Measurements from ENCODE around the gene SLC16A2. TPM values are rescaled to one million over a fixed set of nuclear protein-coding genes. Genes with fewer than 3 reads are reported as not detected.

The SLC16A2 gene
- polyA plus RNA-seq (2013, experiment 1 of 4) = 31.8 TPM
- 34.0 TPM for polyA plus RNA-seq (2013, experiment 2 of 4)
- 26.7 TPM for polyA plus RNA-seq (2013, experiment 3 of 4)
- polyA plus RNA-seq (2013, experiment 4 of 4) = 32.0 TPM

DNA sequence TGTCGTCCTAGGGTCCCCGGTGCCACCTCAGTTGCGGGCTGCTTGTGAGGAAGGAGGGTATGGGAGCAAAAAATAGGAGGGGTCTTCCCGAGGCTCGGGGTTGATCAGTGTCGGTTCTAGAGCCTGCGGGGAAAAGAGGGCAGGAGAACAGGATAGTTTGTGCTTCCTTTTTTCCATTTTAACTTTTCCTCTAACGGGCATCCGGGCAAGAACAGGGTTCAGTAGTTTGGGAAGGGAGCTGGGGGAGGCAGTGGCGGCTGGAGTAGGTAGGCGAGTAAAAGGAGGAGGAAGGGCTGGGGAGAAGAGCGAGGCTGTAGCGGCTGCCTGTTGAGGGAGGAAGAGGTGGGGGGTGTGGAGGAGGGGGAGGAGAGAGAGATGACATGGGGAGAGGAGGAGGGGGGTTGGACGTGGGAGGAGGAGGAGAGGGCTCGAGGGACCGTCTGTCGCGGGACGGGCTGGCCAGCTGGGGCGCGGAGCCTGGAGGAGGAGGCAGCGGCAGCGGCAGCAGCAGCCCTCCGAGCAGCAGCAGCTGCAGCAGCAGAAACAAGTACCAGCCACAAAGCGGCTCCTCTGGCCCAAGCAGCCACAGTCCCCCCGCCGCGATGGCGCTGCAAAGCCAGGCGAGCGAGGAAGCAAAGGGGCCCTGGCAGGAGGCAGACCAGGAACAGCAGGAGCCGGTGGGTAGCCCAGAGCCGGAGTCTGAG, at the start of gene SLC16A2:
TSS of gene SLC16A2 (plus strand) at position 458 of the 704 bp plus-strand sequence. CDS start at position 603, 145 bp downstream.
- Histone ChIP-seq H3K27ac (ENCODE audit: insufficient read depth, low read depth, low read length, poor library complexity, severe bottlenecking) (peak within 1 kb of the TSS; percentile 76), H3K4me1 (ENCODE audit: control insufficient read depth, insufficient read depth, low read length) (peaks cover 10% of the 10 kb centered on the region)
- 0 to 1% methylated on average over 33 of the region's 33 CpGs for WGBS, 2 experiments

DNA sequence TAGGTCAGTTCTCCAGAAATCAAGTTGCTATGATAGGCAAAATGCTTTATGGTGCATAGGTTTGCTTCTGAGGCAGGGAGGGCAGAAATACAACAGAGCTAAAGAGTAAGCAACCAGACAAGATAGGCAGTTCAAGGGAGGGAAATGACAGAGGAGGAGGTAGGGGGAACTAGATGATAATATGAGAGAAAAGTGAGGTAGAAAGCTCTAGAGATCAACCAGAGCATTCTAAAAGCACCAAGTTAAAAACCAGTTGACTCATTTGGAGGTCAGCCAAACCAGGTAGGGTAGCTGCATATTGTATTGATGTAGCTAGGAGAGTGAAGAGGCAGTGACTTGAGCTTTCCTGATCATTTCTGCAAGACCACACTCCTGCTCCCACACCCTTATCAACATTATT, 49.0 kb upstream of the SLC16A2 start:
- H3K36me3 ChIP-seq (ENCODE audit: control insufficient read depth, insufficient read depth, low read length) = no peaks in the 10 kb centered on the region
- H3K27ac ChIP-seq (ENCODE audit: insufficient read depth, low read depth, low read length, poor library complexity, severe bottlenecking) = no peak overlapping the region
- H3K9me3 ChIP-seq (ENCODE audit: control insufficient read depth, low read length) = no peaks in the 10 kb centered on the region
- H3K4me1 ChIP-seq (ENCODE audit: control insufficient read depth, insufficient read depth, low read length) = no peaks in the 10 kb centered on the region
- H3K27me3 ChIP-seq (ENCODE audit: control insufficient read depth, insufficient read depth, low read length, poor library complexity, severe bottlenecking) = no peaks in the 10 kb centered on the region
- H3K4me3 ChIP-seq (ENCODE audit: insufficient read depth, low read depth, low read length) = no peak overlapping the region

More for the DNA sequence above, at the start of gene SLC16A2:
- no peaks in the 10 kb centered on the region for H3K9me3 ChIP-seq (ENCODE audit: control insufficient read depth, low read length)
- H3K4me3 ChIP-seq (ENCODE audit: insufficient read depth, low read depth, low read length) = peak within 1 kb of the TSS; percentile 62
- no peaks in the 10 kb centered on the region for H3K36me3 ChIP-seq (ENCODE audit: control insufficient read depth, insufficient read depth, low read length)
- no peaks in the 10 kb centered on the region for H3K27me3 ChIP-seq (ENCODE audit: control insufficient read depth, insufficient read depth, low read length, poor library complexity, severe bottlenecking)

DNA sequence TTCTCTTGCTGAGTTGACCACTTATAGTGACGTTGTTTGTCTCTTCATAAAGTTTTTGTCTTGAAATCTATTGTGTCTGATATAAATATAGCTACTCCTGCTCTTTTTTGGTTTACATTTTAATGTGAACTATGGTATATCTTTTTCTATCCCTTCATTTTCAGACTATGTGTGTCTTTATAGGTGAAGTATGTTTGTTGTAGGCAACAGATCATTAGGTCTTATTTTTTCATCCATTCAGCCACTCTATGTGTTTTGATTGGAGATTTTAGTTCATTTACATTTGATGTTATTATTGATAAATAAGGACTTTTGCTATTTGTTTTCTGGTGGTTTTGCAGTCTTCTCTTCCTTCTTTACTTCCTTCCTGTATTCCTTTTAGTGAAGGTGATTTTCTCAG, 44.0 kb upstream of the SLC16A2 start:
- H3K27me3 ChIP-seq (ENCODE audit: control insufficient read depth, insufficient read depth, low read length, poor library complexity, severe bottlenecking) = no peaks in the 10 kb centered on the region
- H3K4me1 ChIP-seq (ENCODE audit: control insufficient read depth, insufficient read depth, low read length) = no peaks in the 10 kb centered on the region
- H3K4me3 ChIP-seq (ENCODE audit: insufficient read depth, low read depth, low read length) = no peak overlapping the region
- H3K36me3 ChIP-seq (ENCODE audit: control insufficient read depth, insufficient read depth, low read length) = no peaks in the 10 kb centered on the region
- no CpG with 5 or more reads among the region's 1 CpG for WGBS, 2 experiments
- no peak overlapping the region for H3K27ac ChIP-seq (ENCODE audit: insufficient read depth, low read depth, low read length, poor library complexity, severe bottlenecking)
- H3K9me3 ChIP-seq (ENCODE audit: control insufficient read depth, low read length) = no peaks in the 10 kb centered on the region

DNA sequence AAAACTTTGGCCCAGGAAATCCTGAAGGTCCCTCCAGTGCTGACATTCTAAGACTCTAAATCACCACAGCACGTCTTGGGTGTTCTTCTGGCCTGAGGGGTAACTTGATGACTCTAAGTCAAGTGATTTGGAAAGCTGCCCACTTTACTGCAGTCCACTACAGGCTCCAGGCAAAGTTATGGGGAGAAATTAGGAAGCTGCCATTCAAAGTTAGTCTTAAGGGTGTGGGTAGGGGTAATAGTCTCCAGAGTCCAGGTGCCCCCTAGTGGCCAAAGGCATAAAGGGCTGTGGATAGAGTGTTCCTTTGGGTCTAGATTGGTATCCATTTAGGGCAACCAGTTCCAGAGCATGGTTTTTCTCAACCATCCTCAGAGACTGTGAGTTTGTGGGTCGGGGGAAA, 38.7 kb upstream of the SLC16A2 start:
- no peak overlapping the region for H3K4me3 ChIP-seq (ENCODE audit: insufficient read depth, low read depth, low read length)
- H3K27me3 ChIP-seq (ENCODE audit: control insufficient read depth, insufficient read depth, low read length, poor library complexity, severe bottlenecking) = no peaks in the 10 kb centered on the region
- H3K36me3 ChIP-seq (ENCODE audit: control insufficient read depth, insufficient read depth, low read length) = no peaks in the 10 kb centered on the region
- no peaks in the 10 kb centered on the region for H3K4me1 ChIP-seq (ENCODE audit: control insufficient read depth, insufficient read depth, low read length)
- no peaks in the 10 kb centered on the region for H3K9me3 ChIP-seq (ENCODE audit: control insufficient read depth, low read length)
- H3K27ac ChIP-seq (ENCODE audit: insufficient read depth, low read depth, low read length, poor library complexity, severe bottlenecking) = no peak overlapping the region
- 19 to 50% methylated on average over 2 of the region's 2 CpGs for WGBS, 2 experiments

DNA sequence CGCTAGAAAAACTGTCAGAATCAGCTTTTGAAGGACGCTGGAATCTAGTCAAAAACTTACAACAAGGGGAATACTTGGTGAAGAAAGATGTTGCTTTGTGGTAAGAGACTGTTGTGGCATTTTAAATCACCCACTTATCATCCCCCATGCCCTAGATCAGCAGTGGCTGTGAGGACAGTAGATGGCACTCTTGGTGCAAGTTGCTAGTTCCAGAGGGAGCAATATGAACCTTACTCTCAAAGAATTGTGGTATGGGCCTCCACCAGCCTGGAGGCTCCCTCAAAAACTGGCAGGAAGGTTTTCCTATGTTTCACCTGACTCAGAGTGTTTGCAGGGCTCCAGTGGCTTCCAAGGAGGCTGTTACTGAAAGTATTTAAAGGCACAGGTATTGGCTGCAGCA, 37.7 kb upstream of the SLC16A2 start:
- WGBS, 2 experiments = 50% methylated on average over 2 of the region's 2 CpGs; no CpG with 5 or more reads in 1 of the 2 experiments
- no peaks in the 10 kb centered on the region for H3K9me3 ChIP-seq (ENCODE audit: control insufficient read depth, low read length)
- no peak overlapping the region for H3K4me3 ChIP-seq (ENCODE audit: insufficient read depth, low read depth, low read length)
- H3K4me1 ChIP-seq (ENCODE audit: control insufficient read depth, insufficient read depth, low read length) = no peaks in the 10 kb centered on the region
- H3K27me3 ChIP-seq (ENCODE audit: control insufficient read depth, insufficient read depth, low read length, poor library complexity, severe bottlenecking) = no peaks in the 10 kb centered on the region
- no peaks in the 10 kb centered on the region for H3K36me3 ChIP-seq (ENCODE audit: control insufficient read depth, insufficient read depth, low read length)
- H3K27ac ChIP-seq (ENCODE audit: insufficient read depth, low read depth, low read length, poor library complexity, severe bottlenecking) = no peak overlapping the region

DNA sequence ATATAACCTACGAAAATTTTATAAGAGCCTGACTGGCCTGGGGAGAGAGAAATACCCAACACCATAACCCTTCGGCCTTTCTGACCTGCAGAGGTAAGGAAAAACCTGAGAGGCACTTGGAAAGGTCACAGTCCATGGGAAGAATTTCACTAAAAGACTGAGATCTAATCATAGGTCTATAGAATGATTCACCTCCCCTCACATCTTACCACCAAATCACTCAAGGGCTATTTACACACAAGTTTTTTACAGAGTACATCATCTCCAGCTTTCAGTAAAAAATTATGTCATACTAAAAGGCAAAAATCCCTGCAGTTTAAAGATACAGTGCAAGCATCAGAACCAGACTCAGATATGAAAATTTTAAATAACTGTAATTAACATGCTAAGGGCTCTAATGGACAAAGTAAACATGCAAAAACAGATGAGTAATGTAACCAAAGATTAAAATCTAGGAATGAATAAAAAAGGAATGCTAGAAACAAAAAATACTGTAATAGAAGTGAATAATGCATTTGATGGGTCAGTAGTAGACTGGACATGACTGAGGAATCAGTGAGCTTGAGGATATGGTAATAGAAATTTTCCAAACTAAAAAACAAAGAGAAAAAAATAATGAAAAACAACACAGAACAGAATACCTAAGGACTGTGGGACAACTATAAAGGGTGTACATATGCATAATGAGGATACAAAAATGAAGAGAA, 32.1 kb upstream of the SLC16A2 start:
- Histone ChIP-seq H3K36me3 (ENCODE audit: control insufficient read depth, insufficient read depth, low read length) (no peaks in the 10 kb centered on the region), H3K4me1 (ENCODE audit: control insufficient read depth, insufficient read depth, low read length) (no peaks in the 10 kb centered on the region), H3K27ac (ENCODE audit: insufficient read depth, low read depth, low read length, poor library complexity, severe bottlenecking) (no peak overlapping the region), H3K4me3 (ENCODE audit: insufficient read depth, low read depth, low read length) (no peak overlapping the region), H3K27me3 (ENCODE audit: control insufficient read depth, insufficient read depth, low read length, poor library complexity, severe bottlenecking) (no peaks in the 10 kb centered on the region), H3K9me3 (ENCODE audit: control insufficient read depth, low read length) (no peaks in the 10 kb centered on the region)
- WGBS, 2 experiments = 77% methylated on average over 2 of the region's 2 CpGs; no CpG with 5 or more reads in 1 of the 2 experiments

DNA sequence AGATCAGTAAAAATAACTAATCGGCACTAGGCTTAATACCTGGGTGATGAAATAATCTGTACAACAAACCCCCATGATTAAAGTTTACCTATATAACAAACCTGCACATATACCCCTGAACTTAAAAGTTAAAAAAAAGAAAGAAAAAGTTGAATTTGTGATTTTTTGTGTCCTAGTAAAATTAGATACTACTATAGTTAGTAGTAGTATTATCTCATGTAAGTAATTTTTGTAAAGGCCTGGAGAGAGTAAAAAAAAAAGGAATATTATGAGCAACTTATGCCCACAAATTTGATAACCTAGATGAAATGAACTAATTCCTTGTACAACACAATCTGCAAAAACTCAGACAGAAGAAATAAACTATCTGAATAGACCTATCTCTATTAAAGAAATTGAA, 25.7 kb upstream of the SLC16A2 start:
- no peaks in the 10 kb centered on the region for H3K4me1 ChIP-seq (ENCODE audit: control insufficient read depth, insufficient read depth, low read length)
- H3K4me3 ChIP-seq (ENCODE audit: insufficient read depth, low read depth, low read length) = no peak overlapping the region
- no peaks in the 10 kb centered on the region for H3K27me3 ChIP-seq (ENCODE audit: control insufficient read depth, insufficient read depth, low read length, poor library complexity, severe bottlenecking)
- H3K27ac ChIP-seq (ENCODE audit: insufficient read depth, low read depth, low read length, poor library complexity, severe bottlenecking) = no peak overlapping the region
- WGBS, 2 experiments = no CpG with 5 or more reads among the region's 1 CpG
- no peaks in the 10 kb centered on the region for H3K36me3 ChIP-seq (ENCODE audit: control insufficient read depth, insufficient read depth, low read length)
- H3K9me3 ChIP-seq (ENCODE audit: control insufficient read depth, low read length) = no peaks in the 10 kb centered on the region

DNA sequence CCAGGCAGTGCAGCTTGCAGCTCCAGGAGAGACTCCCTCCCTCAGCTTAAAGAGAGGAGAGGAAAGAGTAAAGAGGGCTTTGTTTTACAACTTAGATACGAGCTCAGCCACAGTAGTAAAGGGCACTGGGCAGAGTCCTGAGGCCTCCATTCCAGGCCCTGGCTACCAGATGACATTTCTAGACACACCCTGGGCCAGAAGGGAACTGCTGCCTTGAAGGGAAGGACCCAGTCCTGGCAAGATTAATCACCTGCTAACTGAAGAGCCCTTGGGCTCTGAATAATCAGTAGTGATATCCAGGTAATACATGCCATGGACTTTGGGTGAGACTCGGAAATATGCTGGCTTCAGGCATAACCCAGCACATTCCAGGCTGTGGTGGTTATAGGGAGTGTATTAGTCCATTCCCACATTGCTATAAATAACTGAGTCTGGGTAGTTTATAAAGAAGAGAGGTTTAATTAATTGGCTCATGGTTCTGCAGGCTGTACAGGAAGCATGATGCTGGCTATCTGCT, 15.3 kb upstream of the SLC16A2 start:
- Histone ChIP-seq H3K27me3 (ENCODE audit: control insufficient read depth, insufficient read depth, low read length, poor library complexity, severe bottlenecking) (no peaks in the 10 kb centered on the region), H3K36me3 (ENCODE audit: control insufficient read depth, insufficient read depth, low read length) (no peaks in the 10 kb centered on the region), H3K4me1 (ENCODE audit: control insufficient read depth, insufficient read depth, low read length) (no peaks in the 10 kb centered on the region), H3K4me3 (ENCODE audit: insufficient read depth, low read depth, low read length) (no peak overlapping the region), H3K9me3 (ENCODE audit: control insufficient read depth, low read length) (no peaks in the 10 kb centered on the region), H3K27ac (ENCODE audit: insufficient read depth, low read depth, low read length, poor library complexity, severe bottlenecking) (no peak overlapping the region)
- 78 to 100% methylated on average over 2 of the region's 2 CpGs for WGBS, 2 experiments

DNA sequence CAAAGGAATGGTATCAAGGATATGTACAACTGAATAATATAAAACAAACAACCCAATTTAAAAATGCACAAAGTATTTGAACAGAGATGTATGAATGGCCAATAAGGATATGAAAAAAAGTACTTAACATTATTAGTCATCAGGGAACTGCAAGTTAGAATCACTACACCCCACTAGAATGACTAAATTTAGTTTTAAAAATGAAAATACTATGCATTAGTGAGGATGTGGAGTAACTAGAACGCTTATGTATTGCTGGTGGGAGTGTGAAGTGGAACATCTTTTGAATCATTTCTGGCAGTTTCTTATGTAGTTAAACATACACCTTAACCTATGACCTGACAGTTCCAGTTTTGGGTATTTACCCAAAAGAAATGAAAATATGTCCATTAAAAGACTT, 13.0 kb upstream of the SLC16A2 start:
- H3K4me1 ChIP-seq (ENCODE audit: control insufficient read depth, insufficient read depth, low read length) = no peaks in the 10 kb centered on the region
- no peaks in the 10 kb centered on the region for H3K9me3 ChIP-seq (ENCODE audit: control insufficient read depth, low read length)
- no peaks in the 10 kb centered on the region for H3K36me3 ChIP-seq (ENCODE audit: control insufficient read depth, insufficient read depth, low read length)
- WGBS, 2 experiments = 100% methylated on average over 1 of the region's 1 CpG; no CpG with 5 or more reads in 1 of the 2 experiments
- H3K27ac ChIP-seq (ENCODE audit: insufficient read depth, low read depth, low read length, poor library complexity, severe bottlenecking) = no peak overlapping the region
- no peaks in the 10 kb centered on the region for H3K27me3 ChIP-seq (ENCODE audit: control insufficient read depth, insufficient read depth, low read length, poor library complexity, severe bottlenecking)
- H3K4me3 ChIP-seq (ENCODE audit: insufficient read depth, low read depth, low read length) = no peak overlapping the region

DNA sequence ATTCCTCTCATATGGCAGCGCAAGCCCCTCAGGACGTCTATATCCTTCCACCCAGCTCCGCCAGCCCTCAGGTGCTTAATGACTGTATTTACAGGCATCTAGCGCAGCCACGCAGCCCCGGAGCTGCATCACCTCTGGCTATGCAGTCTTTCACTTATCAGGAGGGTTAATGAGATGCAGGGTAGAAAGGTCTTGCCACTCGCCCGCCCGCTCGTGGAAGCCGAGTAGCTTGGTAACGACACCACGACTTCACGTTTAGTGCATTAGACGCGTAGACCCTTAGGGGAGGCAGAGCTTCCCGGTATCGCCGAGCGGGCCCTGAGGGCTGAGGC, 1.5 kb upstream of the SLC16A2 start:
- 2 to 4% methylated on average over 20 of the region's 20 CpGs for WGBS, 2 experiments

More for the DNA sequence above, 1.5 kb upstream of the SLC16A2 start:
- peak overlapping the region; percentile 62 for H3K4me3 ChIP-seq (ENCODE audit: insufficient read depth, low read depth, low read length)
- H3K27me3 ChIP-seq (ENCODE audit: control insufficient read depth, insufficient read depth, low read length, poor library complexity, severe bottlenecking) = no peaks in the 10 kb centered on the region
- no peak overlapping the region for H3K27ac ChIP-seq (ENCODE audit: insufficient read depth, low read depth, low read length, poor library complexity, severe bottlenecking)
- H3K9me3 ChIP-seq (ENCODE audit: control insufficient read depth, low read length) = no peaks in the 10 kb centered on the region
- peaks cover 10% of the 10 kb centered on the region for H3K4me1 ChIP-seq (ENCODE audit: control insufficient read depth, insufficient read depth, low read length)
- no peaks in the 10 kb centered on the region for H3K36me3 ChIP-seq (ENCODE audit: control insufficient read depth, insufficient read depth, low read length)

Data from ectodermal cell (in vitro differentiated cells).